ENCODE measurements around the gene HDX.
A peak's percentile ranks its signal among the peaks of the same experiment; 100 is the strongest.
"Not testable (repeated sequence)": the region's sequence is repeated elsewhere in the genome, so short reads cannot be mapped to it uniquely, and the experiment has no call there.

Gene HDX

DNA sequence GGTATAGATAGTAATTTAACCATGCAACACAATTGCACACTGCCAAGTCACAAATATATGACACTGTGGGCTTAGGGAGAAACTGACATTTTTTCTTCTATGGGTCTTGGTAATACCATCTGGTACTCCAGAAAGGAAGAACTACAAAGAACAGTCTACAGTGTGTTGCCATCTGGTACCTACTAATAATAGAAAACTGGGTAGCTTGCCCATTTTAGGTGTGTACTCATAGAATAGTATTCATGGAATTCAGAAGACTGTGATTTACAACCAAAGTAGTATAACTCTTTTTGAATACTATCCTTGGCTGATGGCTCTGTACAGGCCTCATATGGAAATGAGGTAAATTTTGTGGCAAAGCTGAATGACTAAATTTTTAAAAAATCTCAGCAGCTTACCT lies 181.6 kb downstream of the HDX start:
- TF ChIP-seq, protein P1, sequence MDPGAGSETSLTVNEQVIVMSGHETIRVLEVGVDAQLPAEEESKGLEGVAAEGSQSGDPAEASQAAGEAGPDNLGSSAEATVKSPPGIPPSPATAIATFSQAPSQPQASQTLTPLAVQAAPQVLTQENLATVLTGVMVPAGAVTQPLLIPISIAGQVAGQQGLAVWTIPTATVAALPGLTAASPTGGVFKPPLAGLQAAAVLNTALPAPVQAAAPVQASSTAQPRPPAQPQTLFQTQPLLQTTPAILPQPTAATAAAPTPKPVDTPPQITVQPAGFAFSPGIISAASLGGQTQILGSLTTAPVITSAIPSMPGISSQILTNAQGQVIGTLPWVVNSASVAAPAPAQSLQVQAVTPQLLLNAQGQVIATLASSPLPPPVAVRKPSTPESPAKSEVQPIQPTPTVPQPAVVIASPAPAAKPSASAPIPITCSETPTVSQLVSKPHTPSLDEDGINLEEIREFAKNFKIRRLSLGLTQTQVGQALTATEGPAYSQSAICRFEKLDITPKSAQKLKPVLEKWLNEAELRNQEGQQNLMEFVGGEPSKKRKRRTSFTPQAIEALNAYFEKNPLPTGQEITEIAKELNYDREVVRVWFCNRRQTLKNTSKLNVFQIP (CRISPR knock-in tag; IDR thresholded peaks at IDR 0.05; ENCODE audit: borderline replicate concordance, low read depth): no peak
- TF ChIP-seq SNAI2 (CRISPR knock-in tag; IDR thresholded peaks at IDR 0.05): no peak
- no peak for TF ChIP-seq GLIS3 (CRISPR knock-in tag; IDR thresholded peaks at IDR 0.05)
- no peak for ATAC-seq

DNA sequence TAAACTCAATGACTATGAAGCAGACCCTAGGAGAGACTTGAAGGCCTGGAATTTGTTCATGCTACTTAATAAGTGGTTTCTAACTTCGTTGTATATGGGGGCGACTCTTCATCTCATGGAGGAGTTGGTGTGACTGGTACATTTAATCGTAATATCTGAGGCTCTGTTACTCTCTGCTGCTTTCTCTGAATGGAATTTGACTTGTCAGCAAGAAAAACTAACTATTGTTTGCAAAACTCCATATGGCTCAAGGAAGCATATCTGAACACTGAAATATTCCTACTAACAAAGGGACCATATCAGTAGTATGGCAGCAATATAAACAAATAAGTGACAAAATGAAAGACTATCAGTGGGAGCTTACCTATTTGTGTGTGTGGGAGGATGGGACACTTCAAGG lies 182.2 kb downstream of the HDX start:
- ATAC-seq: no peak
- TF ChIP-seq RARB (CRISPR knock-in tag; IDR thresholded peaks at IDR 0.05) (no peak), CSDC2 (CRISPR knock-in tag; IDR thresholded peaks at IDR 0.05) (no peak)

DNA sequence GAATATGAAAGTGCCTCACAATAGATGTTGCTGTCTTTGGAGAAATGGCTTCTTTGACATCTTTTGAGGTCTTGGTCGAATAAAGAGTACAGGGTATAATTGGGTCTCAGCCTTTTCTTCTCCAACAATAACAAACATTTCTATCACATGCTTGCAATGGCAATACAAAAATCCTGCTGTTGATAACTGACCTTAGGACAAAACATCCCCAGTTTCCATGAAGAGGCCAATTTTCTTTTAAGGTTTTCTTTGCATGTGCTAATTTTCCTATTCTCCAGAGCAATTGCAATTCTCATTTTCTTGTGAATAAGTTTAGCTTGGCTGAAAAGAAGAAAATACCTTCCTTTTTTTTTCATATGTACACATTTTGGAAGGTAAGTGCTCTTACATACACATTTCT lies 183.6 kb downstream of the HDX start:
- no peak for TF ChIP-seq ZNF70 (CRISPR knock-in tag; IDR thresholded peaks at IDR 0.05)
- no peak for TF ChIP-seq GLIS3 (CRISPR knock-in tag; IDR thresholded peaks at IDR 0.05)
- TF ChIP-seq BACH2 (CRISPR knock-in tag; IDR thresholded peaks at IDR 0.05; ENCODE audit: borderline replicate concordance): no peak
- TF ChIP-seq, protein P2, sequence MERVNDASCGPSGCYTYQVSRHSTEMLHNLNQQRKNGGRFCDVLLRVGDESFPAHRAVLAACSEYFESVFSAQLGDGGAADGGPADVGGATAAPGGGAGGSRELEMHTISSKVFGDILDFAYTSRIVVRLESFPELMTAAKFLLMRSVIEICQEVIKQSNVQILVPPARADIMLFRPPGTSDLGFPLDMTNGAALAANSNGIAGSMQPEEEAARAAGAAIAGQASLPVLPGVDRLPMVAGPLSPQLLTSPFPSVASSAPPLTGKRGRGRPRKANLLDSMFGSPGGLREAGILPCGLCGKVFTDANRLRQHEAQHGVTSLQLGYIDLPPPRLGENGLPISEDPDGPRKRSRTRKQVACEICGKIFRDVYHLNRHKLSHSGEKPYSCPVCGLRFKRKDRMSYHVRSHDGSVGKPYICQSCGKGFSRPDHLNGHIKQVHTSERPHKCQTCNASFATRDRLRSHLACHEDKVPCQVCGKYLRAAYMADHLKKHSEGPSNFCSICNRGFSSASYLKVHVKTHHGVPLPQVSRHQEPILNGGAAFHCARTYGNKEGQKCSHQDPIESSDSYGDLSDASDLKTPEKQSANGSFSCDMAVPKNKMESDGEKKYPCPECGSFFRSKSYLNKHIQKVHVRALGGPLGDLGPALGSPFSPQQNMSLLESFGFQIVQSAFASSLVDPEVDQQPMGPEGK (CRISPR knock-in tag; IDR thresholded peaks at IDR 0.05; ENCODE audit: borderline replicate concordance): no peak
- TF ChIP-seq, protein P1 (CRISPR knock-in tag; IDR thresholded peaks at IDR 0.05; ENCODE audit: borderline replicate concordance, low read depth): no peak
- TF ChIP-seq ZFP30 (CRISPR knock-in tag; IDR thresholded peaks at IDR 0.05): no peak
- no peak for TF ChIP-seq CSDC2 (CRISPR knock-in tag; IDR thresholded peaks at IDR 0.05)
- TF ChIP-seq ZNF8 (CRISPR knock-in tag; IDR thresholded peaks at IDR 0.05): no peak
- TF ChIP-seq, protein P3, sequence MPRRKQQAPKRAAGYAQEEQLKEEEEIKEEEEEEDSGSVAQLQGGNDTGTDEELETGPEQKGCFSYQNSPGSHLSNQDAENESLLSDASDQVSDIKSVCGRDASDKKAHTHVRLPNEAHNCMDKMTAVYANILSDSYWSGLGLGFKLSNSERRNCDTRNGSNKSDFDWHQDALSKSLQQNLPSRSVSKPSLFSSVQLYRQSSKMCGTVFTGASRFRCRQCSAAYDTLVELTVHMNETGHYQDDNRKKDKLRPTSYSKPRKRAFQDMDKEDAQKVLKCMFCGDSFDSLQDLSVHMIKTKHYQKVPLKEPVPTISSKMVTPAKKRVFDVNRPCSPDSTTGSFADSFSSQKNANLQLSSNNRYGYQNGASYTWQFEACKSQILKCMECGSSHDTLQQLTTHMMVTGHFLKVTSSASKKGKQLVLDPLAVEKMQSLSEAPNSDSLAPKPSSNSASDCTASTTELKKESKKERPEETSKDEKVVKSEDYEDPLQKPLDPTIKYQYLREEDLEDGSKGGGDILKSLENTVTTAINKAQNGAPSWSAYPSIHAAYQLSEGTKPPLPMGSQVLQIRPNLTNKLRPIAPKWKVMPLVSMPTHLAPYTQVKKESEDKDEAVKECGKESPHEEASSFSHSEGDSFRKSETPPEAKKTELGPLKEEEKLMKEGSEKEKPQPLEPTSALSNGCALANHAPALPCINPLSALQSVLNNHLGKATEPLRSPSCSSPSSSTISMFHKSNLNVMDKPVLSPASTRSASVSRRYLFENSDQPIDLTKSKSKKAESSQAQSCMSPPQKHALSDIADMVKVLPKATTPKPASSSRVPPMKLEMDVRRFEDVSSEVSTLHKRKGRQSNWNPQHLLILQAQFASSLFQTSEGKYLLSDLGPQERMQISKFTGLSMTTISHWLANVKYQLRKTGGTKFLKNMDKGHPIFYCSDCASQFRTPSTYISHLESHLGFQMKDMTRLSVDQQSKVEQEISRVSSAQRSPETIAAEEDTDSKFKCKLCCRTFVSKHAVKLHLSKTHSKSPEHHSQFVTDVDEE (CRISPR knock-in tag; IDR thresholded peaks at IDR 0.05): no peak
- no peak for TF ChIP-seq ESRRG (CRISPR knock-in tag; IDR thresholded peaks at IDR 0.05)
- TF ChIP-seq PPARA (CRISPR knock-in tag; IDR thresholded peaks at IDR 0.05; ENCODE audit: borderline replicate concordance): no peak
- no peak for TF ChIP-seq ISL1 (CRISPR knock-in tag; IDR thresholded peaks at IDR 0.05)
- no peak for TF ChIP-seq TOX (CRISPR knock-in tag; IDR thresholded peaks at IDR 0.05; ENCODE audit: borderline replicate concordance)
- TF ChIP-seq ZC3H10 (CRISPR knock-in tag; IDR thresholded peaks at IDR 0.05): no peak
- no peak for TF ChIP-seq ZFP3 (CRISPR knock-in tag; IDR thresholded peaks at IDR 0.05)
- TF ChIP-seq OSR1 (CRISPR knock-in tag; IDR thresholded peaks at IDR 0.05): no peak
- no peak for TF ChIP-seq ZNF565 (CRISPR knock-in tag; conservative IDR thresholded peaks at IDR 0.05; ENCODE audit: low read depth)
- ATAC-seq: no peak

DNA sequence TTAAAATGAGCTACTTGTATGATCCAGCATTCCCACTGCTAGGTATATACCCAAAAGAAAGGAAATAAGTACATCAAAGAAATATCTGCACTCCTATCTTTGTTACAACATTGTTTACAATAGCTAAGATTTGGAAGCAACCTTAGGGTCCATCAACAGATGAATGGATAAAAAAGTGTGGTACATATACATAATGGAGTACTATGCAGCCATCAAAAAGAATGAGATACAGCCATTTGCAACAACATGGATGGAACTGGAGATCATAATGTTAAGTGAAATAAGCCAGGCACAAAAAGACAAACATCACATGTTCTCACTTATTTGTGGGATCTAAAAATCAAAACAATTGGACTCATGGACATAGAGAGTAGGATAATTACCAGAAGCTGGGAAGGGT lies 186.3 kb downstream of the HDX start:
- ATAC-seq: not testable (repeated sequence)
- TF ChIP-seq ZNF8 (CRISPR knock-in tag; IDR thresholded peaks at IDR 0.05): peak; percentile 88
